DND-41 (cell line): ENCODE results near the gene CEP55.

Experiments used
- CTCF ChIP-seq: IDR thresholded peaks from 2 replicates; pipeline ENCODE4 v1.5.1; 2012; ENCODE audit warnings: borderline replicate concordance, low read length, moderate library complexity, mild to moderate bottlenecking; ENCODE audit not compliant: poor library complexity, severe bottlenecking; ENCODE audit errors: extremely low read depth
- EZH2 ChIP-seq: IDR thresholded peaks from 3 replicates; pipeline ENCODE4 v1.6.1; 2012; ENCODE audit warnings: borderline replicate concordance, low read depth, mild to moderate bottlenecking, moderate library complexity, low read length, inconsistent platforms; ENCODE audit not compliant: severe bottlenecking

GRCh38 chr10:93554316-93554663 lies 57.9 kb downstream of the CEP55 start:
- TF ChIP-seq CTCF = no peak
- TF ChIP-seq EZH2 = no peak
